Mesothelial cell of epicardium (in vitro differentiated cells): ENCODE measurements around the gene RRBP1. TPM values are rescaled to one million over a fixed set of nuclear protein-coding genes. Genes with fewer than 3 reads are reported as not detected.

Experiments used
- DNase-seq, 2 experiments: peaks; one replicate each; pipeline ENCODE4 v3.0.0; 2021; ENCODE audit warnings: low spot score in 2 of 2; ENCODE audit not compliant: unreplicated experiment in 2 of 2
- H3K27ac Mint-ChIP-seq: 2 replicates; pipeline ENCODE4 v1.8.0; 2021; ENCODE audit warnings: mixed read lengths
- H3K27me3 Mint-ChIP-seq: 2 replicates; pipeline ENCODE4 v1.8.0; 2021; ENCODE audit warnings: low read depth, mixed read lengths
- H3K36me3 Mint-ChIP-seq: 2 replicates; pipeline ENCODE4 v1.8.0; 2021; ENCODE audit warnings: mixed read lengths
- H3K4me1 Mint-ChIP-seq: 2 replicates; pipeline ENCODE4 v1.8.0; 2021; ENCODE audit warnings: mixed read lengths
- H3K4me3 Mint-ChIP-seq: 2 replicates; pipeline ENCODE4 v1.8.0; 2021; ENCODE audit warnings: mild to moderate bottlenecking, moderate library complexity, mixed read lengths
- H3K9me3 Mint-ChIP-seq: 2 replicates; pipeline ENCODE4 v1.8.0; 2021; ENCODE audit warnings: mixed read lengths
- CTCF ChIP-seq: fragments of 200-600 bp; sonication (generic); IDR thresholded peaks from one replicate; pipeline ENCODE4 v1.5.0; 2021; ENCODE audit warnings: antibody characterized with exemption; ENCODE audit not compliant: unreplicated experiment
- total RNA-seq: library from RNA; stranded (reverse); gene quantifications from 3 replicates; pipeline ENCODE4 v1.2.1, GENCODE V29; 2021

RRBP1 gene
- total RNA-seq, 1 donor from 2014 or later: 211 TPM

- Mint-ChIP-seq H3K27me3 (no peaks in the 10 kb centered on the region), H3K9me3 (no peaks in the 10 kb centered on the region), H3K36me3 (peaks cover 8% of the 10 kb centered on the region), H3K4me1 (peaks cover 24% of the 10 kb centered on the region), H3K4me3 (no peak overlapping the region), H3K27ac (no peak overlapping the region)
- no peak for TF ChIP-seq CTCF
- no peak for DNase-seq
Observed at GRCh38 chr20:17669306-17669931, 12.6 kb downstream of the RRBP1 start.

GRCh38 chr20:17668432-17668831 is 13.6 kb downstream of the RRBP1 start:
- H3K9me3 Mint-ChIP-seq: no peaks in the 10 kb centered on the region
- no peak for TF ChIP-seq CTCF
- H3K27ac Mint-ChIP-seq: peak overlapping the region; percentile 22
- no peak for DNase-seq
- H3K4me1 Mint-ChIP-seq: peaks cover 29% of the 10 kb centered on the region
- no peaks in the 10 kb centered on the region for H3K27me3 Mint-ChIP-seq
- no peak overlapping the region for H3K4me3 Mint-ChIP-seq
- peaks cover 8% of the 10 kb centered on the region for H3K36me3 Mint-ChIP-seq

- H3K27ac Mint-ChIP-seq: no peak overlapping the region
- H3K4me3 Mint-ChIP-seq: no peak overlapping the region
- no peaks in the 10 kb centered on the region for H3K27me3 Mint-ChIP-seq
- no peak for DNase-seq
- H3K9me3 Mint-ChIP-seq: no peaks in the 10 kb centered on the region
- peaks cover 5% of the 10 kb centered on the region for H3K36me3 Mint-ChIP-seq
- peaks cover 25% of the 10 kb centered on the region for H3K4me1 Mint-ChIP-seq
- TF ChIP-seq CTCF: no peak
Observed at GRCh38 chr20:17667445-17667844, 14.6 kb downstream of the RRBP1 start.

GRCh38 chr20:17666481-17666880 is 15.6 kb downstream of the RRBP1 start:
- Mint-ChIP-seq H3K9me3 (no peaks in the 10 kb centered on the region), H3K4me3 (no peak overlapping the region), H3K27me3 (no peaks in the 10 kb centered on the region), H3K36me3 (peaks cover 5% of the 10 kb centered on the region), H3K4me1 (peaks cover 23% of the 10 kb centered on the region), H3K27ac (no peak overlapping the region)
- DNase-seq: no peak
- no peak for TF ChIP-seq CTCF

- Mint-ChIP-seq H3K27ac (no peak overlapping the region), H3K36me3 (peaks cover 5% of the 10 kb centered on the region), H3K9me3 (no peaks in the 10 kb centered on the region), H3K4me1 (peaks cover 29% of the 10 kb centered on the region), H3K27me3 (no peaks in the 10 kb centered on the region), H3K4me3 (no peak overlapping the region)
- DNase-seq: no peak
- no peak for TF ChIP-seq CTCF
Observed at GRCh38 chr20:17665756-17666155, 16.3 kb downstream of the RRBP1 start.
